Sciatic nerve (tissue), 2 donors: Measurements from ENCODE around the gene TCEAL3. TPM values are rescaled to one million over a fixed set of nuclear protein-coding genes. Genes with fewer than 3 reads are reported as not detected.
"Not testable (repeated sequence)": the region's sequence is repeated elsewhere in the genome, so short reads cannot be mapped to it uniquely, and the experiment has no call there.

ENCODE experiments used
- ATAC-seq: fragments of 200-7000 bp; cut with Tn5 transposase; one replicate; pipeline ENCODE4 v1.9.1; 2020; ENCODE audit warnings: mild to moderate bottlenecking, moderate library complexity
- DNase-seq: peaks from one replicate; pipeline ENCODE4 v3.0.0-alpha.2; 2020; ENCODE audit warnings: low spot score
- intact Hi-C: fragments of 100-400 bp; cut with DNase I; formaldehyde crosslinking; loops from one replicate; pipeline ENCODE4 v1.14.2; 2022
- total RNA-seq: library from RNA; stranded (reverse); fragmentation: NEBNext Ultra II Directional; extraction: Animal tissue kit (Norgen Biotek cat#: 25700); gene quantifications from one replicate; pipeline ENCODE4 v1.2.1, GENCODE V29; 2021
- donor health status: DM: no; HTN: no; CAD: no.
- donor health status: DM: no; HTN: no; CAD: no.

TCEAL3 gene
- total RNA-seq, 1 donor from 2014 or later = 26.7 TPM

DNA sequence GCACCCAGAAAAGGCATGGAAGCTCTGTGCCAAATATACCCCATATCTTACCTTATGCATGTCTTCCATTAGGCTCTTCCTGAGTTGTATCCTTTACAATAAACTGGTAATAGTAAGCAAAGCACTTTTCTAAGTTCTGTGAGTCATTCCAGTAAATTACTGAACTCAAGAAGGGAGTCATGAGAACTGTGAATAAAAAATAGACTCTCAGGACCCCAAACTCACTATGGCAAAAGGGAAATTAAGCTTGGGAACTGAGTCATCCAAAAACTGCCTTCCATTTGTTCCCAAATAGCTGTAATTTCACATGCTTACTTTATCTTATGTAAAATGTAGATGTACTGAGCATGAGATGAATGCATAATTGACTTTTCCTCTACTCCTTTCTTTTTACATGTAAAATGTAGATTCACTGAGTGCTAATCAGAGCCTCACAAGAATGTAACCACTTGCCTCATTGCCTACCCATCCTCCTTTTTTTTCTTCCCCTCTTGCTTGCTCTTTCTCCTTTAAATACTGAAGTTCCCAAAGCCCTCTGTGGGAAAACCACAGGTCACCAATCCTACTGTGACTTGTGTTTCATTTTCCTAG lies 8.1 kb downstream of the TCEAL3 start:
- intact Hi-C loops = no loop called here
- no peak for DNase-seq
- ATAC-seq = no peak

DNA sequence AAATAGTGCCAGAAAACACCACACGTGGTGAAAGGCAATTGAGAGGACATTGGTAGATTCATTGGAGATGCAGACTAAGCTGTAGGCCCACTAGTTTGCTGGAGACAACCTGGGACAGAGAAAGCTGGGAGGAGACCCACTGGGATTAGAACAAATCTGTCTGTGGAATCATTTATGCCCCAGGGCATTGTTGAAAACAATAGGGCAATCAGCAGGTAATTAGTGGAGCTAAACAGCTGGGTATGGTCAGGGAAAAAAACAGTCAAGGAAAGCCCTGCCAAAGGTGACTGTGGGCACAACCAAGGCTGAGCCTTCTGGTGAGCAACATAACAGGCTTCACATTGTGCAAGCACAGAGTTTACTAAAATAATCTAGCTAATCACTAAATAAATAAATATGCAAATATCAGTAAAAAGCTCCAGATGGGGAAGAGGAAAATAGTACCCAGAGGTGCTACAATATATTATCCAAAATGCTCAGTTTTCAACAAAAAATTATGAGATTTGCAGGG lies 9.0 kb downstream of the TCEAL3 start:
- DNase-seq = no peak
- intact Hi-C loops = no loop called here
- ATAC-seq = no peak

DNA sequence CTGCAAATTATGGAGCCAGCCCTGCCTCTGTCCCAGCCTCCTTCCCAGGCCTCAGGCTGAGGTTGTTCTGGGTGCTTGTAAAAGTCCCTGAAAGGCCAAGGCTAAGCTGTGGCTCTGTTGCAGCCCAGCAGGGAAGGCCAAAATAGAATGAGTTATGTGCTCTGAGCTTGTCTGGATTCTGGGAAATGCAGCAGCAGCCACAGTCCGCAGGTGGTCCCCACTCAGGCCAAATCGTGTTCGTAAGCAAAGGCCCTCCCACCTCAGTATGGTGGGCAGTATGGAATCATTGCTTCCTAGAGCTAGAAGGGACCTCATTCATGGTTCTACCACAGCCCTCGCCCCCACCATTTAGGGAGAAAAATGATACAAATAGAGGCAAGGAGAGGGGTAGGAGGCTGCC lies 16.3 kb downstream of the TCEAL3 start:
- intact Hi-C loops = no loop called here
- DNase-seq (no peak), ATAC-seq (no peak)

DNA sequence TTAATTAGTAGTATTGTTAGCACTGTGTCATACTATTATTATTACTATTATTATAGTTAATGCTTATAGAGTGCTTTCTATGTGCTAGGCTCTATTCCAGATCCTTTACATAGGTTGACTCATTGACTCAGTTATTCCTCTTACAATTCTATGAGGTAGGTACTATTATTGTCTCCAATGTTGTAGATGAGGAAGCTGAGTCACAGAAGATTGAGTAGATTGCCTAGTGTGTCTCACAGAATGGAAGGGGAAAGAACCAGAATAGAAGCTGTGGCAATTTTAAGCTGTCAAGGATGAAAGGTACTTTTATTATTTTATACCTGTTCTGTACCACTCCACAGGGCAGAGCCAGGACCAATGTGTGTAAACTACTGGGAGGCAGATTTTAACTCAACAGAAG lies 19.1 kb downstream of the TCEAL3 start:
- DNase-seq (no peak), ATAC-seq (no peak)
- intact Hi-C loops = no loop called here

DNA sequence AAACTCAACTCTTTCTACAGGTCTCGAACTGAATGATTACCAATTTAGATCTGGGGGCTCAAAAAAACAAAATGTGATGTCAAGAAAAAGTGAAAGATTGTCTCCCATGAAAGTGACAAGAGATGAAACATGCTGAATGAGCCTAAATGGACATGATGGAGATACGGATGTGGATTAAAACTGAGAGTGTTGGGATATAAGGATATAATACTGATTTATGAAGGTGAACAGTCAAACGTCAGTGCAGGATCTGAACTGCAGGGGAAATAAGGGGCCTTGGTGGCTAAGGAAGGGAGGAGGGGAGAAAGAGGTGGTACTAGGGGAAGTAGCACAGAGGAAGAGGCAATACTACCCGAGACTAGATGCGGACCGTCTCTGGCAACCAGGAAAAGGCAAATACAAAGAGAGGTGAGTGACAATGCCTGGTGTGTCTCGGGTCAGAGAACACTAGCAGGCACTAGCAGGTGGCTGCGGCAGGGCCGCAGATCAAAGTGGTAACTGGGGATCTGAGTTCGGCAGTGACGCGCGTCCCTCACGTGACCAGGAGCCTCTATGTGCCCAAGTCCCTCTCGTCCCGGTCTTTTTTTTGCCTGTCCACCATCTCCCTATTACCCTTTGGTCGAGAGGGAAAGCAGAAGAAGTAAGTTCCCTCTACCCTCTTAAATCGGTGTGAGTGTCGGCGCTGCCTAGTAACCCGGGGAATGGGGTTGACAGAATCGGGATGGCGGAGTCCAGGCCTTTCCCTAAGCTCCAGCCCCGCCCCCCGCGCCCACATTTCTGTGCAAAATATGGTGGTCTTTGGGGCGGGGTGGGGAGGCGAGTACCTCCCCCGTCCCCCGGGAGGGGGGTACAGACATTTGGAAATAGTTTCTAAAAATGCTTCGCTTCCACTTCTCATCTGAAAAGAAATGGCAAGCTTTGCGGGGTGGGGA lies 20.9 kb downstream of the TCEAL3 start, which contains the start of gene TCEAL1:
TCEAL1 (plus strand) TSS at position 590 of the 932 bp plus-strand sequence. CDS start 942 bp downstream, outside the sequence.
- ATAC-seq (peak; percentile 78), DNase-seq (peak; percentile 79)
- intact Hi-C loops = no loop called here

DNA sequence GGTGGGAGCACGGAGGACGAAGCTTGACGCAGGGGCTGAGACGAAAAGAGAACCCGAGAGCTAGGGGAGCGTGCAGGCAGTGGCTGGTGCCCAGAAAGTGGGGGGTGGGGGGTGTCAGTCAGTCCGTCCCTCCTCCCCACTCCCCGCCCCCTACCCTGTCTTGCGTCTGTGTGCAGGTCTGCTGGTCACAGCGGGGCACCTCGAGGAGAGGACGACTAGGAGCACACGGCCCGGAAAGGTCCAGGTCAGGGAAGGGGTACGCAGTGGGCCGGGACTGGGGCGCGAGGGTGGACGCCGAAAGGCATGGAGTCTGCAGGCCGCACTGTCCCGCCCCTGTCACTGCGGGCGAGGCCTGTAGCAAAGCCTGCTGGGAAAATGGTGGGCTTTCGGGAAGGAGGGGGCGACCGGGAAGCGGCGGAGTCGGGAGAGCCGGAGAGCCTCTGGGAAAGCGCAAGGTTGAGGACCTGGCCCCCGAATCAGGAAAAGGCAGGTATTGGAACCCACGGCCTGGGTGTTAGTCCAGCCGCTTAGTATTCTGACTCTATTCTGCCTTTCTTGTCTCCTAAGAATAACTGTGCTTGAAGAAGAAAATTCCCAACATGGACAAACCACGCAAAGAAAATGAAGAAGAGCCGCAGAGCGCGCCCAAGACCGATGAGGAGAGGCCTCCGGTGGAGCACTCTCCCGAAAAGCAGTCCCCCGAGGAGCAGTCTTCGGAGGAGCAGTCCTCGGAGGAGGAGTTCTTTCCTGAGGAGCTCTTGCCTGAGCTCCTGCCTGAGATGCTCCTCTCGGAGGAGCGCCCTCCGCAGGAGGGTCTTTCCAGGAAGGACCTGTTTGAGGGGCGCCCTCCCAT lies 21.8 kb downstream of the TCEAL3 start:
- intact Hi-C loops = no loop called here
- ATAC-seq (peak; percentile 94), DNase-seq (peak; percentile 80)

DNA sequence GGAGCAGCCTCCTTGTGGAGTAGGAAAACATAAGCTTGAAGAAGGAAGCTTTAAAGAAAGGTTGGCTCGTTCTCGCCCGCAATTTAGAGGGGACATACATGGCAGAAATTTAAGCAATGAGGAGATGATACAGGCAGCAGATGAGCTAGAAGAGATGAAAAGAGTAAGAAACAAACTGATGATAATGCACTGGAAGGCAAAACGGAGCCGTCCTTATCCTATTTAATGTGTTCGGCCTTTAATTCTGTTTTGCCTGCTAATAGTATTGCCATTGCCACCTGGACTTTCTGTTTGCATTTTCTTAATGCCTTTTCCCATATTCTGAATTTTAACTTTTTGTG lies 22.4 kb downstream of the TCEAL3 start:
- no peak for ATAC-seq
- intact Hi-C loops = no loop called here

DNA sequence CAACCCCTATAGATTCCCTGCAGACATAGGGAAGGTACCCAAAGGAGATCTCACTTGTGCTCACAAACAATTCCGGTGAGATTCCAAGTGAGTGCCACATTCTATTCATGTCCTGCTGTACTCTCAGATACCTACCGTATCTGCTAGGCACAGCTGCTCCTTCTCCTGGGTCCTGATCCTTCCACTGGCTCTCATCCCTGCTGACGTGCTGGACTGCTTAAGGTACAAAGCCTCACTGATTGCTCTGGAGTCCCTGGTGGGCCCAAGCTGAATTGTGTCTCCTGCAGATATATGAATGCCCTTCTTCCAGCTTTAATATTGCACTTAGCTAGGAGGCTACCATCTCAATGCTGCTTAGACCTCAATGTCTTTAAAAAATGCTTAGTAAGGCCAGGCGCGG lies 23.4 kb downstream of the TCEAL3 start:
- ATAC-seq = no peak
- no peak for DNase-seq
- intact Hi-C loops = no loop called here

More for the DNA sequence above, 22.4 kb downstream of the TCEAL3 start:
- DNase-seq = no peak

DNA sequence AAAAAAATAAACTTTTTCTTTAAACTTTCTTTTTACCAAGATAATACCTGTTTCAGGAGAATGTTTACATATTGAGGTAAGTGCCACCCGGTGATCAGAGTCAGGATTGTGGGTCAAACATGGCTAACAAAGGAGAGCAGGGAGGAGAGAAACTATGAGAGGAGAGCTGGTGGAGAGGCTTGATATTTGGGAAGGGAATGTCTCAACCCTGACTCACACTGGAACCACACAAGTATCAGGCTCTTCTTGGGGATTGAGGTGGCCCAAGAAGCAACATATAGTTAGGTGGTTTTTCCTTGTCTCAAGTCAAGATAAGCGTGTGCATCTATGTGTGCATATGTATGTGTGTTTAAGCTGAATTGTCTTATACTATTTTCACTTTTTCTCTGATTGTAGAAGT lies 27.7 kb downstream of the TCEAL3 start:
- DNase-seq (no peak), ATAC-seq (no peak)
- intact Hi-C loops = no loop called here

DNA sequence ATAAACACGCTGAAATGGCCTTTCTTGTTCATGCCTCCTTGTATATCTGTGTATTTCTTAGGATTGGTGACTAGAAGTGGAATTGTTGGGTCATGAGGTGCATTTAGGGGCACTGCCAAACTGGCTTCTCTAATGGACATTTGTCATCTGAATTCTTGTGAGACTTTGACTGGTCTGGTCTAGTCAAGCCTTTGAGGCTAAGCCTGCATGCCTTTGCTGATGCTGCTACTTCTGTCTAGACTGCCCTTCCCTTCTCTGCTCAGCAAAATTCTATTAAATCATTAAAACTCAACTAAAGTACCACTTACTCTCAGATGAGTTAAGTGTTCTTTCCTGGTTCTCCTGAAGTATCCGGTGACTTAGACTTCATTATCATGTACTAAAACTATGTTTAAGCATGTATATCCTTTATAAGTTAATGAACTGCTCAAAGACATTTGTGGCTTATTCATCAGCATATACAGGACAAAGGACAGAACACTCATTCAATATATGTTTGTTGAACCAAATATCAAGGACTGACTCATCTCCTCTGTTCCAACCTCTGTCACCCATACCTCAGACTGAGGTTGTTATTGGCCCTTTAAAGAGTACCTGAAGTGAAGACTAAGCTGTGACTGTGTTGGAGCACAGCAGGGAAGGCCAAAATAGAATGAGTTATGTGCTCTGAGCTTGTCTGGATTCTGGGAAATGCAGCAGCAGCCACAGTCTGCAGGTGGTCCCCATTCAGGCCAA lies 30.0 kb downstream of the TCEAL3 start:
- DNase-seq (no peak), ATAC-seq (no peak)
- intact Hi-C loops = no loop called here

DNA sequence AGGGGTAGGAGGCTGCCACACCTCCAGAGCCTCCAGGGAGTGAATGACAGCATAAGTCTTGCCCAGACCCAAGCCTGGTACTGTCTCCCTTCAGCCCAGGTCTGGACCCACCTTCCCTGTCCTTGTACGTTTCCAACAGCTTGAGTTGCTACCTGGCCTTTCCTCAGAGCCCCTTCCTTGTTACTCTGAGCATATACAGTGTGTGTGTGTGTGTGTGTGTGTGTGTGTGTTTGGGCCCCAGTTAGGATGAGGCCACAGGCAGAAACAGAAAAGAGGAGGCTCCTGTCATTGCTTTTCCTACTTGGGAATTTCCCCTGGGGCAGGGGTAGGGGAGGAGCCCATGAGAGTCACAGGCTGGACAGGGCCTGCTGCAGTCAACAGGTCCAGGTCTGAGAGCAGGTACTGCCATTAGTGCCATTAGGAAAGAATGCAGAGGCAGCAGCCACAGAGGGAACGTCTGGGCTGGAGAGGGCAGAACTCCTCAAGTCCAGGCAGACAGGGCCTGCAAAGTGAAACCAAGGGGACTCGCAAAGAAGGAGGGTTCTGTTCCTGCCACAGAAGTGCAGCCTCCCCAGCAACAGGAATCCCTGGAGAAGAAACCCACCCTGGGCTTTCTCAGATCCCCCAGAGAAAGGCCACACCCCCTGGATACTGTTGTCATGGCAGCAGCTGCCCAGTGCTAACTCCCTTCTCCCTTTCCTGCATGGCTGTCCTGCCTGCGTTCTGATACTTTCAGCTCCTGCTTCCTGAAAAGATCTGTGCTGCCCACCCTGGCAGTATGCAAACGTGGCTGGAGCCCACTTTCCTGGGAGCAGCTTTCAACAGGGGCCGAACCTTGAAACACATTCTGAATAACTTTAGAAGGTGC lies 30.9 kb downstream of the TCEAL3 start:
- DNase-seq, intact Hi-C loops: not testable (repeated sequence)
- ATAC-seq = peak; percentile 44

DNA sequence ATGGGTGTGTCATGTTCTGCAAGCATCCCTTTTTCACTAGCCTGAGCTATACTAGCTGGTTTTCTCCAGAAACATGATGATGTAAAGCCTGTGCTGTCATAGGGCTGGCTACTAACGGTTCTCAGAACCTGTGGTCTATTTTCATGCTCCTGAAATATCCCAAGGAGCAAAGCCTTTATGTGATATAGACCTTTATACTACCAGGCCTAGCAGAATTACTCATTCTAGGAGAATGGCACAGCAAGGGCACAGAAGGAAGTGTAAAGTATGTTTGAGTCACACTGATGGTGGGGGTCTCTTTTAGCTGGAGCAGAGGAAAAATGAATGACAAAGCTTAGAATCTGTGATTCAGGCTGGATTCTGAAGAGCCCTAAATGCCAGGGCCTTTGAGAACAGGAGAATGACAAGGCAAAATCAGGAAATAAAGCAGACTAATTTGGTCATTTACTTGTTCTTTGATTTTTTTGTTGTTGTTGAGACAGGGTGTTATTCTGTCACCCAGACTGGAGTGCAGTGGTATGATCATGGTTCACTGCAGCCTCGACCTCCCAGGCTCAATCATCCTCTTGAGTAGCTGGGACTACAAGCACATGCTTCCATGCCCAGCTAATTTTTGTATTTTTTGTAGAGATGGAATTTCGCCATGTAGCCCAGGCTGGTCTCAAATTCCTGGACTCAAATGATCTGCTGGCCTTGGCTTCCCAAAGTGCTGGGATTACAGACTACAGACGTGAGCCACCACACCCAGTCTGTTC lies 32.8 kb downstream of the TCEAL3 start:
- no peak for ATAC-seq
- intact Hi-C loops = no loop called here
- DNase-seq = no peak

DNA sequence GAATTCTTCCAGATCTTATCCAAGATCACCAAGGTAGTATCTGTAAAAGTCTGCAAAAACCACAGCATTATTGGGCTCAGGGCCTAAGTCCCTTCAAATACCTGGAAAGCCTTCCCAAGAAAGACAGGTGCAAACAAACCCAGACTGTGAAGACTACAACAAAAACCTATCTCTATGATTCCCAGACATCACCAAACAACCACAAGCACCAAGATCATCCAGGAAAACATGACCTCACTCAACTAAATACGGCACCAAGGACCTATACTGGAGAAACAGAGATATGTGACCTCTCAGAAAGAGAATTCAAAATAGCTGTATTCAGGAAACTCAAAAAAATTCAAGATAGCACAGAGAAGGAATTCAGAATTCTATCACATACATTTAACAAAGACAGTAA lies 36.4 kb downstream of the TCEAL3 start:
- ATAC-seq = no peak
- DNase-seq = no peak
- intact Hi-C loops = no loop called here

DNA sequence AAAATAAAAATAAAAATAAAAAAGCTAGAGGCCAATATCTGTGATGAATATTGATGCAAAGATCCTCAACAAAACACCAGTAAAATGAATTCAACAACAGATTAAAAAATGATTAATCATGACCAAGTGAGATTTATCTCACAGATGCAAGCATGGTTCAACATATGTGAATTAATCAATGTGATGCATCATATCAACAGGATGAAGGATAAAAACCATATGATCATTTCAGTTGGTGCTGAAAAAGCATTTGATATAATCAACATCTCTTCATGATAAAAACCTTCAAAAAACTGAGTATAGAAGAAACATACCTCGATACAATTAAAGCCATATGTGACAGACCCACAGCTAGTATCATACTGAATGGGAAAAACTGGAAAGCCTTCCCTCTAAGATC lies 39.9 kb downstream of the TCEAL3 start:
- no peak for DNase-seq

DNA sequence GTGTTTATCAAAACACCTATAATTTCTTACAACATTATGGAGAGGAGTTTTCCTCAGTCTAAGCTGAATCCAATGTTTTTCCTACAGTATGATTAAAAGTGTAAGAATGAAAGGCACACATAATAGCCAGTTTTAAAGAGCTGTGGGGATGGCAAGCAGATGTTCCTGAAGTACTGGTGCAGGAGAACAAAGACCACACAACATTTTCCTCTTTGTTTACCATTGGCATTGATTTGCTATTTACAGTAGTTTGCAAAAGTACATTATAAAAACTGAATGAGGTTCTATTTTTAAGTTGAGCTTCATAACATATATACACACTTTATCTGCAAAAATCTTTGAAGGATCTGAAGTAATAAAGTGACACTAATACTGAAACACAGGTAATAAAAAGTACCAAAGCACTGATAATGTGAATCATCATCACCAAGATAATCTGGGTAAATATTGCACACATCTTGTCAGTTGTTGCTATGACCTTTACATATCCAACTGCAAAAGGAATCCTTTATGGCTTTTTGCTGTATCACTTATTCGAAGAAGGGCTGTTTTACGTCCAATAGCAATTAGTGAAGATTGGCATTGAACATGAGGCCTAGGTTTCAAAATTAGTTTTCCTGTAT lies 43.5 kb downstream of the TCEAL3 start:
- intact Hi-C loops = no loop called here
- DNase-seq (no peak), ATAC-seq (no peak)

More for the DNA sequence above, 39.9 kb downstream of the TCEAL3 start:
- intact Hi-C loops = no loop called here
- ATAC-seq = no peak

DNA sequence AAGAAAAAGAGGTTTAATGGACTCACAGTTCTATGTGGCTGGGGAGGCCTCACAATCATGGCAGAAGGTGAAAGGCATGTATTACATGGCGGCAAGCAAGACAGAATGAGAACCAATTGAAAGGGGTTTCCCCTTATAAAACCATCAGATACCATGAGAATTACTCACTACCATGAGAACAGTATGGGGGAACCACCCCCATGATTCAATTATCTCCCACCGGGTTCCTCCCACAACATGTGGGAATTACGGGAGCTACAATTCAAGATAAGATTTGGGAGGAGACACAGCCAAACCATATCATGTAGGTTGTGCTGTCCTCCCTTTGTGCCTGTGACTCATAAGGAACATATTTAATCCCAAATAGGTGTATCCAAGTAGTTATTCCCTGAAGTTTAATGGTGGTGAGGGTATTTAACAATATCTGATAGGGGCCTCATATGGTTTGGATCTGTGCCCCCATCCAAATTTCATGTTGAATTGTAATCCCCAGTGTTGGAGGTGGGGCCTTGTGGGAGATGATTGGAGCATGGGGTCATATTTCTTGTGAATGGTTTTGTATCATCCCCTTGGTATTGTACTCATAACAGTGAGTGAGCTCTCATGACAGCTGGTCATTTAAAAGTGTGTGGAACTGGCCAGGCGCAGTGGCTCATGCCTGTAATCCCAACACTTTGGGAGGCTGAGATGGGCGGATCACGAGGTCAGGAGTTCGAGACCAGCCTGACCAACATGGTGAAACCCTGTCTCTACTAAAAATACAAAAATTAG lies 47.7 kb downstream of the TCEAL3 start:
- DNase-seq, ATAC-seq, intact Hi-C loops: not testable (repeated sequence)
